Activated CD4-positive, alpha-beta T cell treated with anti-CD3 and anti-CD28 coated beads, Interleukin-10, Interleukin-2, amounts not matched to agents 100 ng/mL and 50 ng/mL, durations not matched to agents 16 hours and 8 hours (primary cell): Measurements from ENCODE around the gene DCAF5.
"Not testable (repeated sequence)": the region's sequence is repeated elsewhere in the genome, so short reads cannot be mapped to it uniquely, and the experiment has no call there.

ENCODE experiments used
- DNase-seq: peaks from one replicate; pipeline ENCODE4 v3.0.0-alpha.2; 2020

The DCAF5 gene

GRCh38 chr14:69152902-69153151, at the start of gene DCAF5:
Gene DCAF5 (minus strand): TSS chr14:69153119. CDS start chr14:69152978, 141 bp downstream.
- DNase-seq = no peak

GRCh38 chr14:69199786-69200185, 46.9 kb upstream of the DCAF5 start:
- no peak for DNase-seq

GRCh38 chr14:69193721-69194120, 40.8 kb upstream of the DCAF5 start:
- no peak for DNase-seq

- peak; percentile 88 for DNase-seq
Measured at GRCh38 chr14:69191340-69192111, 38.6 kb upstream of the DCAF5 start, which contains the start of gene EXD2. Gene EXD2 (plus strand): TSS chr14:69191498. CDS start chr14:69209471, 17,973 bp downstream.

- DNase-seq = no peak
Measured at GRCh38 chr14:69190191-69190590, 37.3 kb upstream of the DCAF5 start.

- DNase-seq = no peak
Measured at GRCh38 chr14:69183735-69184134, 30.8 kb upstream of the DCAF5 start.

GRCh38 chr14:69182580-69182979, 29.7 kb upstream of the DCAF5 start:
- DNase-seq = not testable (repeated sequence)

- no peak for DNase-seq
Measured at GRCh38 chr14:69181491-69181890, 28.6 kb upstream of the DCAF5 start.

- DNase-seq = no peak
Measured at GRCh38 chr14:69175130-69175529, 22.2 kb upstream of the DCAF5 start.

GRCh38 chr14:69171569-69171968, 18.6 kb upstream of the DCAF5 start:
- no peak for DNase-seq

GRCh38 chr14:69170839-69171238, 17.9 kb upstream of the DCAF5 start:
- DNase-seq = no peak

- not testable (repeated sequence) for DNase-seq
Measured at GRCh38 chr14:69165787-69166186, 12.9 kb upstream of the DCAF5 start.

- DNase-seq = no peak
Measured at GRCh38 chr14:69161590-69161989, 8.7 kb upstream of the DCAF5 start.

- no peak for DNase-seq
Measured at GRCh38 chr14:69156224-69156623, 3.3 kb upstream of the DCAF5 start.

- DNase-seq = no peak
Measured at GRCh38 chr14:69154779-69155178, 1.9 kb upstream of the DCAF5 start.

GRCh38 chr14:69153873-69154270, 953 bp upstream of the DCAF5 start:
- peak; percentile 2 for DNase-seq

GRCh38 chr14:69153152-69153872, 393 bp upstream of the DCAF5 start:
- peak; percentile 95 for DNase-seq

- peak; percentile 62 for DNase-seq
Measured at GRCh38 chr14:69152181-69152901, 578 bp downstream of the DCAF5 start.

- DNase-seq = peak; percentile 85
Measured at GRCh38 chr14:69151458-69152180, 1.3 kb downstream of the DCAF5 start.

- no peak for DNase-seq
Measured at GRCh38 chr14:69149461-69150244, 3.3 kb downstream of the DCAF5 start.

- no peak for DNase-seq
Measured at GRCh38 chr14:69142101-69142500, 10.8 kb downstream of the DCAF5 start.

- no peak for DNase-seq
Measured at GRCh38 chr14:69141550-69141949, 11.4 kb downstream of the DCAF5 start.
